Measurements from ENCODE around the gene FSTL5.

Gene FSTL5

DNA sequence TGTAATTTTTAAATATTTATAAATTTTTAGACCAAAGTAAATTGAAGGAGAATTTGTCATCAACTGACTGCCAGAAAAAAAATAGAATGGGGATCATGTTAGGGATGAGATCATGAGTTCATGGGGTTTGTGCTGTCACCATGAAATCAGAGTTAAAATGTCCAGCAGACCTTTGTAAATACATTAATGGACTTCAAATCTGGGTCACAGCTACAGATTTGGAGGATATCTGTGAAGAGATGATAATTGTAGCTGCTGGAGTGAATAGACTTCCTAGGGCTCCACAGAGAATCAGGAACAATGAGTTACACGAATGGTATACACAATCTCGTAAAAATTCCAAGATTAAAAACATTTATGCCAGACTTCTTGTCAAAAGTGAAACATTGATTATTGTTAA is 6.6 kb downstream of the FSTL5 start:
- TF ChIP-seq EZH2phosphoT487 (IDR thresholded peaks at IDR 0.05; ENCODE audit: low read length) (no peak), EZH2 (optimal IDR thresholded peaks at IDR 0.05; ENCODE audit: low read depth, low read length) (no peak)
- TF ChIP-seq, protein P1, sequence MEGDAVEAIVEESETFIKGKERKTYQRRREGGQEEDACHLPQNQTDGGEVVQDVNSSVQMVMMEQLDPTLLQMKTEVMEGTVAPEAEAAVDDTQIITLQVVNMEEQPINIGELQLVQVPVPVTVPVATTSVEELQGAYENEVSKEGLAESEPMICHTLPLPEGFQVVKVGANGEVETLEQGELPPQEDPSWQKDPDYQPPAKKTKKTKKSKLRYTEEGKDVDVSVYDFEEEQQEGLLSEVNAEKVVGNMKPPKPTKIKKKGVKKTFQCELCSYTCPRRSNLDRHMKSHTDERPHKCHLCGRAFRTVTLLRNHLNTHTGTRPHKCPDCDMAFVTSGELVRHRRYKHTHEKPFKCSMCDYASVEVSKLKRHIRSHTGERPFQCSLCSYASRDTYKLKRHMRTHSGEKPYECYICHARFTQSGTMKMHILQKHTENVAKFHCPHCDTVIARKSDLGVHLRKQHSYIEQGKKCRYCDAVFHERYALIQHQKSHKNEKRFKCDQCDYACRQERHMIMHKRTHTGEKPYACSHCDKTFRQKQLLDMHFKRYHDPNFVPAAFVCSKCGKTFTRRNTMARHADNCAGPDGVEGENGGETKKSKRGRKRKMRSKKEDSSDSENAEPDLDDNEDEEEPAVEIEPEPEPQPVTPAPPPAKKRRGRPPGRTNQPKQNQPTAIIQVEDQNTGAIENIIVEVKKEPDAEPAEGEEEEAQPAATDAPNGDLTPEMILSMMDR (IDR thresholded peaks at IDR 0.05; ENCODE audit: low read length): no peak
- Histone ChIP-seq H3K9ac (ENCODE audit: low read length) (no peak overlapping the region), H3K79me2 (ENCODE audit: low read length) (no peaks in the 10 kb centered on the region), H4K20me1 (ENCODE audit: insufficient read depth, low read length) (no peaks in the 10 kb centered on the region), H3K4me2 (ENCODE audit: low read depth, low read length) (no peak overlapping the region), H3K36me3 (replicated peaks; ENCODE audit: insufficient read depth, low read length) (no peaks in the 10 kb centered on the region), H3K27me3 (replicated peaks; ENCODE audit: insufficient read depth, low read length) (no peaks in the 10 kb centered on the region), H2AFZ (ENCODE audit: low read length) (no peak overlapping the region), H3F3A (ENCODE audit: insufficient read depth, low read length) (no peaks in the 10 kb centered on the region), H3K27ac (ENCODE audit: low read length) (no peak overlapping the region), H3K9me2 (replicated peaks; ENCODE audit: insufficient read depth, low read length) (no peaks in the 10 kb centered on the region), H3K4me1 (ENCODE audit: low read length) (no peaks in the 10 kb centered on the region), H3K9me3 (replicated peaks; ENCODE audit: insufficient read depth, low read length) (no peaks in the 10 kb centered on the region), H3K4me3 (ENCODE audit: low read length) (no peak overlapping the region)
- DNase-seq: no peak

DNA sequence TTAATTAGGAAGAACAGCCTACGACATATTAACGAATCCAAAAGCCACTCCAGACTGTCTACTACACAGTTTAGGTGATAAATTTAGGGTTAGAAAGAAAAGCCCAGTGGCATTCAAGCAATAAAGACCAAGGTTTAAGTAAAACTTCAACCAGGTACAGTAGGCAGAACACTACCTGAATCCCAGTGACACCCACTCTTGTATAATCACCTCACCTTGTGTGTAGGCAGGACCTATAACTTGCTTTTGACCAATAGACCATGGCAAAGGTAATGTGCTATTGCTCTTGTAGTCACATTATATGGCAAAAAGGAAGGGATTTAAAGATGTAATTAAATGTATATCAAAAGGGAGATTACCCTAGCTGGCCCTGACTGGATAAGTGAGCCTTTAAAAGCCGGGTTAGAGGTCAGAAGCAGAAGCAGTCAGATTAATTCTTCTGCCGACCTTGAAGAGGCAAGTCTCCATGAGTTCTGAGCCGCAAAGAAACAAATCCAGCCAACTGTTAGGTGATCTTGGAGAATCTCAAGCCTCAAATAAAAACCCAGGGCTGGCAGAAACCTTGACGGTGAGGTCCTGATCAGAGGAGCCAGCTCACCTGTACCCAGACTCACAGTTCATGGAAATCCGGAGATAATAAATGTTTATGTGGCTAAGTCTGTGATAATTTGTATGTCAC is 8.8 kb downstream of the FSTL5 start:
- H3K4me2 ChIP-seq (ENCODE audit: low read depth, low read length): no peak overlapping the region
- no peaks in the 10 kb centered on the region for H3F3A ChIP-seq (ENCODE audit: insufficient read depth, low read length)
- H3K4me1 ChIP-seq (ENCODE audit: low read length): peaks cover 8% of the 10 kb centered on the region
- no peak overlapping the region for H2AFZ ChIP-seq (ENCODE audit: low read length)
- H3K79me2 ChIP-seq (ENCODE audit: low read length): no peaks in the 10 kb centered on the region
- no peaks in the 10 kb centered on the region for H3K9me3 ChIP-seq (replicated peaks; ENCODE audit: insufficient read depth, low read length)
- no peaks in the 10 kb centered on the region for H3K27me3 ChIP-seq (replicated peaks; ENCODE audit: insufficient read depth, low read length)
- no peak for DNase-seq
- no peaks in the 10 kb centered on the region for H4K20me1 ChIP-seq (ENCODE audit: insufficient read depth, low read length)
- H3K9me2 ChIP-seq (replicated peaks; ENCODE audit: insufficient read depth, low read length): no peaks in the 10 kb centered on the region
- H3K4me3 ChIP-seq (ENCODE audit: low read length): no peak overlapping the region
- no peak overlapping the region for H3K9ac ChIP-seq (ENCODE audit: low read length)
- TF ChIP-seq EZH2phosphoT487 (IDR thresholded peaks at IDR 0.05; ENCODE audit: low read length) (no peak), EZH2 (optimal IDR thresholded peaks at IDR 0.05; ENCODE audit: low read depth, low read length) (no peak)
- TF ChIP-seq, protein P1 (IDR thresholded peaks at IDR 0.05; ENCODE audit: low read length): no peak
- H3K27ac ChIP-seq (ENCODE audit: low read length): no peak overlapping the region
- H3K36me3 ChIP-seq (replicated peaks; ENCODE audit: insufficient read depth, low read length): no peaks in the 10 kb centered on the region

DNA sequence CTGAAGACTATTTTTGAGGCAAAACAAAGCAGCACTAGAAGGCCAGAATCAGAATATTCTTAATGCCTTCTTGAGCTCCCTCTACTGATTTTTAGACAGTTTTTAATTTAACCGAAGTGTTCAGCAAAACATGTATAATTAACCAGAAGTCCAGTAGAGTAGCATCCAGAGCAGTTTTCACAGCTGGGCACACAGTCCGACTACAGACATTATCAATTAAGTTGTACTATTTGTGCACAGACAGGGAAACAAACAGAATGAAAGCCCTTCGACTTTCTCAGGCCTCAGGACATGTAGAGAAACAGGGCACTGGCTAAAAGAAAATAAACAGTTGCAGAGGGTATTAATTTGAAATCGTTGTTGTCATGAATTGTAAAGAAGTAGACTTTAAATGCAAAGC is 11.9 kb downstream of the FSTL5 start:
- H3K4me1 ChIP-seq (ENCODE audit: low read length): peaks cover 19% of the 10 kb centered on the region
- no peaks in the 10 kb centered on the region for H3K27me3 ChIP-seq (replicated peaks; ENCODE audit: insufficient read depth, low read length)
- no peak overlapping the region for H3K4me2 ChIP-seq (ENCODE audit: low read depth, low read length)
- no peaks in the 10 kb centered on the region for H3K79me2 ChIP-seq (ENCODE audit: low read length)
- no peaks in the 10 kb centered on the region for H3K9me3 ChIP-seq (replicated peaks; ENCODE audit: insufficient read depth, low read length)
- H3K4me3 ChIP-seq (ENCODE audit: low read length): no peak overlapping the region
- no peak overlapping the region for H2AFZ ChIP-seq (ENCODE audit: low read length)
- H3K36me3 ChIP-seq (replicated peaks; ENCODE audit: insufficient read depth, low read length): no peaks in the 10 kb centered on the region
- no peak overlapping the region for H3K9ac ChIP-seq (ENCODE audit: low read length)
- H3K27ac ChIP-seq (ENCODE audit: low read length): no peak overlapping the region
- H4K20me1 ChIP-seq (ENCODE audit: insufficient read depth, low read length): no peaks in the 10 kb centered on the region
- H3K9me2 ChIP-seq (replicated peaks; ENCODE audit: insufficient read depth, low read length): no peaks in the 10 kb centered on the region
- DNase-seq: no peak
- peaks cover 5% of the 10 kb centered on the region; the same call in 1 of the 2 replicates for H3F3A ChIP-seq (ENCODE audit: insufficient read depth, low read length)
- TF ChIP-seq, protein P1 (IDR thresholded peaks at IDR 0.05; ENCODE audit: low read length): no peak
- TF ChIP-seq EZH2phosphoT487 (IDR thresholded peaks at IDR 0.05; ENCODE audit: low read length): no peak
- no peak for TF ChIP-seq EZH2 (optimal IDR thresholded peaks at IDR 0.05; ENCODE audit: low read depth, low read length)
